ENCODE measurements around the gene GPC5.

DNA sequence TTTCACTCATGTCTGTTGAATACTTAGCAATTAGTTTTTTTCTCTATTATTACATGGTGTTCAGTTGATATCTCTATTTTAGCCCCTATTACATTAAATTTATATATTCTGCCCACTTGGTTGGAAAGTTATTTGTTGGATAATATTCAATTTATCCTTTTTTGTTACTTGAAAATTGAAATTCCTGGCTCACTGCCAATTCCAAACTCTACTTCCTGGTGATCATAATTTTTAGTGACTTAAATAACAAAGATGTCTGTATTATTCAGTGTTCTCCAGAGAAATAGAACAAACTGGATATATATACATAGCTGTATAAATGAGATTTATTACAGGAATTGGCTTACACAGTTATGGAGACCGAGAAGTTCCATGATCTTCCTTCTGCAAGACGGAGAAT, 93.6 kb downstream of the GPC5 start:
- TF ChIP-seq, protein P1, sequence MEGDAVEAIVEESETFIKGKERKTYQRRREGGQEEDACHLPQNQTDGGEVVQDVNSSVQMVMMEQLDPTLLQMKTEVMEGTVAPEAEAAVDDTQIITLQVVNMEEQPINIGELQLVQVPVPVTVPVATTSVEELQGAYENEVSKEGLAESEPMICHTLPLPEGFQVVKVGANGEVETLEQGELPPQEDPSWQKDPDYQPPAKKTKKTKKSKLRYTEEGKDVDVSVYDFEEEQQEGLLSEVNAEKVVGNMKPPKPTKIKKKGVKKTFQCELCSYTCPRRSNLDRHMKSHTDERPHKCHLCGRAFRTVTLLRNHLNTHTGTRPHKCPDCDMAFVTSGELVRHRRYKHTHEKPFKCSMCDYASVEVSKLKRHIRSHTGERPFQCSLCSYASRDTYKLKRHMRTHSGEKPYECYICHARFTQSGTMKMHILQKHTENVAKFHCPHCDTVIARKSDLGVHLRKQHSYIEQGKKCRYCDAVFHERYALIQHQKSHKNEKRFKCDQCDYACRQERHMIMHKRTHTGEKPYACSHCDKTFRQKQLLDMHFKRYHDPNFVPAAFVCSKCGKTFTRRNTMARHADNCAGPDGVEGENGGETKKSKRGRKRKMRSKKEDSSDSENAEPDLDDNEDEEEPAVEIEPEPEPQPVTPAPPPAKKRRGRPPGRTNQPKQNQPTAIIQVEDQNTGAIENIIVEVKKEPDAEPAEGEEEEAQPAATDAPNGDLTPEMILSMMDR (conservative IDR thresholded peaks at IDR 0.05; ENCODE audit: low read length), result no peak
- no peak for TF ChIP-seq EZH2phosphoT487 (IDR thresholded peaks at IDR 0.05; ENCODE audit: borderline replicate concordance, low read depth, low read length)

Measured in OCI-LY7 (cell line).